Nephron (organoid): ENCODE data around the gene NAA25.

Experiments used
- H3K27ac Mint-ChIP-seq, 3 experiments: 2 replicates each; pipeline ENCODE4 v1.8.0; 2020; ENCODE audit warnings: mixed read lengths in 3 of 3, mild to moderate bottlenecking in 2 of 3, moderate library complexity in 1 of 3
- H3K27me3 Mint-ChIP-seq: 2 replicates; pipeline ENCODE4 v1.8.0; 2021; ENCODE audit warnings: low read depth, mild to moderate bottlenecking, moderate library complexity, mixed read lengths
- H3K36me3 Mint-ChIP-seq: 2 replicates; pipeline ENCODE4 v1.8.0; 2020; ENCODE audit warnings: low read depth, mixed read lengths
- H3K4me1 Mint-ChIP-seq: 2 replicates; pipeline ENCODE4 v1.8.0; 2020; ENCODE audit warnings: mixed read lengths
- H3K4me3 Mint-ChIP-seq, 3 experiments: 2 replicates each; pipeline ENCODE4 v1.8.0; 2020; ENCODE audit warnings: mild to moderate bottlenecking in 3 of 3, mixed read lengths in 3 of 3, moderate library complexity in 2 of 3
- H3K9me3 Mint-ChIP-seq: 2 replicates; pipeline ENCODE4 v1.8.0; 2020; ENCODE audit warnings: mixed read lengths
- TF ChIP-seq, protein P1 (sequence below), 3 experiments: fragments of 200-600 bp; sonication (generic); IDR thresholded peaks; one replicate each; pipeline ENCODE4 v1.5.0; 2021; ENCODE audit warnings: antibody characterized with exemption in 3 of 3; ENCODE audit not compliant: unreplicated experiment in 3 of 3

NAA25 gene

DNA sequence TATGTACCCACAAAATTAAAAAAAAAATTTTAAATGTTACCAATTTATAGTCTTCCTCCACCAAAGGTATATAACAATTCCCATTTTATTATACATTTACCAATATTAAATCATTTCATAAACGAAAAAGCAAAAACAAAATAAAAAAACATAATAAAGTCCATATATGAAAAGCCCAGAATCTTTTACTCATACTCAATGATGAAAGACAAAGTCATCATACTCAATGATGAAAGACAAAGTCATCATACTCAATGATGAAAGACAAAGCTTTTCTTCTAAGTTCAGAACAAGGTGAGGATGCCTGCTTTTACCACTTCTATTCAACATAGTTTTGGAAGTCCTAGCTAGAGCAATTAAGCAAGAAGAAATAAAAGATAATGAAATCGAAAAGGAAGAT, 123.8 kb downstream of the NAA25 start:
- H3K27me3 Mint-ChIP-seq = no peaks in the 10 kb centered on the region
- H3K4me3 Mint-ChIP-seq = no peak overlapping the region
- peaks cover 9% of the 10 kb centered on the region for H3K36me3 Mint-ChIP-seq
- no peaks in the 10 kb centered on the region for H3K9me3 Mint-ChIP-seq
- no peaks in the 10 kb centered on the region for H3K4me1 Mint-ChIP-seq
- H3K27ac Mint-ChIP-seq = no peak overlapping the region
- TF ChIP-seq, protein P1, sequence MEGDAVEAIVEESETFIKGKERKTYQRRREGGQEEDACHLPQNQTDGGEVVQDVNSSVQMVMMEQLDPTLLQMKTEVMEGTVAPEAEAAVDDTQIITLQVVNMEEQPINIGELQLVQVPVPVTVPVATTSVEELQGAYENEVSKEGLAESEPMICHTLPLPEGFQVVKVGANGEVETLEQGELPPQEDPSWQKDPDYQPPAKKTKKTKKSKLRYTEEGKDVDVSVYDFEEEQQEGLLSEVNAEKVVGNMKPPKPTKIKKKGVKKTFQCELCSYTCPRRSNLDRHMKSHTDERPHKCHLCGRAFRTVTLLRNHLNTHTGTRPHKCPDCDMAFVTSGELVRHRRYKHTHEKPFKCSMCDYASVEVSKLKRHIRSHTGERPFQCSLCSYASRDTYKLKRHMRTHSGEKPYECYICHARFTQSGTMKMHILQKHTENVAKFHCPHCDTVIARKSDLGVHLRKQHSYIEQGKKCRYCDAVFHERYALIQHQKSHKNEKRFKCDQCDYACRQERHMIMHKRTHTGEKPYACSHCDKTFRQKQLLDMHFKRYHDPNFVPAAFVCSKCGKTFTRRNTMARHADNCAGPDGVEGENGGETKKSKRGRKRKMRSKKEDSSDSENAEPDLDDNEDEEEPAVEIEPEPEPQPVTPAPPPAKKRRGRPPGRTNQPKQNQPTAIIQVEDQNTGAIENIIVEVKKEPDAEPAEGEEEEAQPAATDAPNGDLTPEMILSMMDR (IDR thresholded peaks at IDR 0.05; ENCODE audit: unreplicated experiment in 3 of 3) = no peak

DNA sequence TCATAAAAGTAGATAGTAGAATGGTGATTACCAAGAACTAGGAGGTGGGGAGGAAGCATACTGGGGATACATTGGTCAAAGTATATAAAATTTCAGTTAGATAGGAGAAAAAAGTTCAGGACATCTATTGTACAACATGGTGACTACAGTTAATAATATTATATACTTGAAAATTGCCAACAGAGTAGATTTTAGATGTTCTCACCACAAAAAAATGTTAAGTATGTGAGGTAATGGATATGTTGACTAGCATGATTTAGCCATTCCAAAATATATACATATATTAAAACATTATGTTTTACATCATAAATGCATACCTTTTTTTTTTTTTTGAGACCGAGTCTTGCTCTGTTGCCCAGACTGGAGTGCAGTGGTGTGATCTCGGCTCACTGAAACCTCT, 126.6 kb downstream of the NAA25 start:
- no peak overlapping the region for H3K4me3 Mint-ChIP-seq
- peaks cover 6% of the 10 kb centered on the region for H3K36me3 Mint-ChIP-seq
- no peaks in the 10 kb centered on the region for H3K27me3 Mint-ChIP-seq
- H3K4me1 Mint-ChIP-seq = no peaks in the 10 kb centered on the region
- no peak overlapping the region for H3K27ac Mint-ChIP-seq
- H3K9me3 Mint-ChIP-seq = no peaks in the 10 kb centered on the region
- TF ChIP-seq, protein P1 (IDR thresholded peaks at IDR 0.05; ENCODE audit: unreplicated experiment in 3 of 3) = no peak

DNA sequence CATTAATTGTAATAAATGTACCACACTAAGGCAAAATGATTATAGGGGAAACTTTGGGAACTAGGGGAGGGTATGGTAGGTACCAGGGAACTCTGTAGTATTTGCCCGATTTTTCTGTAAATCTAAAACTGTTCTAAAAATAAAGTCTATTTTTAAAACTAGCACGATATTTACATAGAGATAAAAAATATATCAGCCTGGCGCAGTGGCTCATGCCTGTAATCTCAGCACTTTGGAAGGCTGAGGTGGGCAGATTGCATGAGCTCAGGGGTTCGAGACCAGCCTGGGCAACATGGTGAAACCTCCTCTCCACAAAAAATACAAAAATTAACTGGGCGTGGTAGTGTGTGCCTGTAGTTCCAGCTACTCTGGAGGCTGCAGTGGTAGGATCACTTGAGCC, 128.0 kb downstream of the NAA25 start:
- Mint-ChIP-seq H3K27ac (no peak overlapping the region), H3K4me1 (no peaks in the 10 kb centered on the region), H3K27me3 (no peaks in the 10 kb centered on the region), H3K4me3 (no peak overlapping the region), H3K36me3 (peaks cover 9% of the 10 kb centered on the region), H3K9me3 (no peaks in the 10 kb centered on the region)
- TF ChIP-seq, protein P1 (IDR thresholded peaks at IDR 0.05; ENCODE audit: unreplicated experiment in 3 of 3) = no peak

DNA sequence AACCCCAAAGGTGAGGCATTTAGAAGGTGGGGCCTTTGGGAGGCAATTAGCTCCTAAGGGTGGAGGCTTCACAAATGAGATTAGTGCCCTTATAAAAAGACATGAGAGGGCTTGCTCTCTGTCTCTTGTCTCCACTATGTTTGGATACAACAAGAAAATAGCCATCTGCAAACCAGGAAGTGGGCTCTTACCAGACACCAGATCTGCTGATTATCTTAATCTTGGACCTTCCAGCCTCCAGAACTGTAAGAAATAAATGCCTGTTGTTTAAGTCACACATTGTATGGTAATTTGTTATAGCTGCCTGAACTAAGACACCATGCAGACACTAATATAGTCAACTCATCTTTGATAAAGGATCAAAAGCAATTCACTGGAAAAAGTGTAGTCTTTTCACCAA, 130.0 kb downstream of the NAA25 start:
- H3K27me3 Mint-ChIP-seq = no peaks in the 10 kb centered on the region
- TF ChIP-seq, protein P1 (IDR thresholded peaks at IDR 0.05; ENCODE audit: unreplicated experiment in 3 of 3) = no peak
- H3K9me3 Mint-ChIP-seq = no peaks in the 10 kb centered on the region
- no peak overlapping the region for H3K27ac Mint-ChIP-seq
- H3K4me3 Mint-ChIP-seq = no peak overlapping the region
- no peaks in the 10 kb centered on the region for H3K4me1 Mint-ChIP-seq
- H3K36me3 Mint-ChIP-seq = peaks cover 9% of the 10 kb centered on the region

DNA sequence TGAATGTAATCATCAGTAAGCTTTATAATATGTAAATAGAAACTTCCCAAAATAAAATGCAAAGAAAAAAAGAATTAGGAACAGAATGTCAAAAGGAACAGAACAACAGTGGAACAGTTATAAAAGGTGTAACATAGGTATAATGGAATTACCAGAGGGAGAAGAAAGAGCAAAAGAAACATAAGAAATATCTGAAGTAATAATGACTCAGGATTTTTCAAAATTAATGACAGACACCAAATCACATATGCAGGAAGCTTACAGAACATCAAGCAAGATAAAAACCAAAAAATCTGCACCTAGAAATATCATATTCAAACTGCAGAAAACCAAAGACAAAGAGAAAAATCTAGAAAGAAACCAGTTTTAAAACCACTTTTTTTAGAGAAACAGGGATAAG, 131.7 kb downstream of the NAA25 start:
- H3K36me3 Mint-ChIP-seq = peaks cover 16% of the 10 kb centered on the region
- TF ChIP-seq, protein P1 (IDR thresholded peaks at IDR 0.05; ENCODE audit: unreplicated experiment in 3 of 3) = no peak
- H3K9me3 Mint-ChIP-seq = peaks cover 4% of the 10 kb centered on the region
- no peak overlapping the region for H3K27ac Mint-ChIP-seq
- H3K4me1 Mint-ChIP-seq = no peaks in the 10 kb centered on the region
- no peak overlapping the region for H3K4me3 Mint-ChIP-seq
- H3K27me3 Mint-ChIP-seq = no peaks in the 10 kb centered on the region
